ENCODE results near the gene ACAP3.

The ACAP3 gene

GRCh38 chr1:1314237-1314586 is 6.5 kb upstream of the ACAP3 start:
- no peak for DNase-seq (ENCODE audit: low read depth)

- no peak for DNase-seq (ENCODE audit: low read depth)
Measured at GRCh38 chr1:1313500-1314236, 5.9 kb upstream of the ACAP3 start.

GRCh38 chr1:1312450-1313314 is 5.0 kb upstream of the ACAP3 start:
- no peak for DNase-seq (ENCODE audit: low read depth)

- DNase-seq (ENCODE audit: low read depth): no peak
Measured at GRCh38 chr1:1311107-1312104, 3.7 kb upstream of the ACAP3 start.

GRCh38 chr1:1310476-1311053 is 2.8 kb upstream of the ACAP3 start:
- no peak for DNase-seq (ENCODE audit: low read depth)

- DNase-seq (ENCODE audit: low read depth): no peak
Measured at GRCh38 chr1:1310109-1310385, 2.3 kb upstream of the ACAP3 start.

GRCh38 chr1:1309251-1310108 is 1.8 kb upstream of the ACAP3 start:
- no peak for DNase-seq (ENCODE audit: low read depth)

- DNase-seq (ENCODE audit: low read depth): no peak
Measured at GRCh38 chr1:1308756-1309250, 1.1 kb upstream of the ACAP3 start.

- no peak for DNase-seq (ENCODE audit: low read depth)
Measured at GRCh38 chr1:1307261-1307922, 338 bp downstream of the ACAP3 start.

GRCh38 chr1:1306661-1307260 is 969 bp downstream of the ACAP3 start:
- no peak for DNase-seq (ENCODE audit: low read depth)

GRCh38 chr1:1306070-1306660 is 1.6 kb downstream of the ACAP3 start:
- DNase-seq (ENCODE audit: low read depth): no peak

GRCh38 chr1:1305300-1306069 is 2.2 kb downstream of the ACAP3 start:
- DNase-seq (ENCODE audit: low read depth): peak; percentile 41

- no peak for DNase-seq (ENCODE audit: low read depth)
Measured at GRCh38 chr1:1304331-1305299, 3.1 kb downstream of the ACAP3 start.

GRCh38 chr1:1303736-1304135 is 4.0 kb downstream of the ACAP3 start:
- DNase-seq (ENCODE audit: low read depth): no peak

GRCh38 chr1:1302951-1303509 is 4.7 kb downstream of the ACAP3 start:
- no peak for DNase-seq (ENCODE audit: low read depth)

GRCh38 chr1:1302006-1302430 is 5.7 kb downstream of the ACAP3 start:
- DNase-seq (ENCODE audit: low read depth): no peak

GRCh38 chr1:1300352-1300739 is 7.4 kb downstream of the ACAP3 start:
- no peak for DNase-seq (ENCODE audit: low read depth)
